Muscle layer of duodenum (tissue), 2 donors: Measurements from ENCODE around the gene RBM43.

Experiments
- H3K27ac ChIP-seq: one replicate; pipeline ENCODE4 v1.7.0; 2013; ENCODE audit warnings: mild to moderate bottlenecking, low read length
- H3K27me3 ChIP-seq: one replicate; pipeline ENCODE4 v1.7.0; 2013; ENCODE audit warnings: low read depth, mild to moderate bottlenecking, control low read depth, low read length
- H3K36me3 ChIP-seq, 2 donors: one replicate each; pipeline ENCODE4 v1.7.0; 2013; ENCODE audit warnings: low read length in 2 of 2, control low read depth in 1 of 2, mild to moderate bottlenecking in 1 of 2; ENCODE audit not compliant: insufficient read depth in 2 of 2, control insufficient read depth in 1 of 2
- H3K4me1 ChIP-seq, 2 donors: one replicate each; pipeline ENCODE4 v1.7.0; 2013; ENCODE audit warnings: low read length in 2 of 2, mild to moderate bottlenecking in 2 of 2, control low read depth in 1 of 2, moderate library complexity in 1 of 2; ENCODE audit not compliant: insufficient read depth in 2 of 2, control insufficient read depth in 1 of 2
- H3K4me3 ChIP-seq, 2 donors: one replicate each; pipeline ENCODE4 v1.7.0; 2013; ENCODE audit warnings: low read length in 2 of 2, low read depth in 1 of 2, mild to moderate bottlenecking in 1 of 2
- H3K9me3 ChIP-seq, 2 donors: one replicate each; pipeline ENCODE4 v1.7.0; 2013; ENCODE audit warnings: low read length in 2 of 2, control low read depth in 1 of 2, mild to moderate bottlenecking in 1 of 2; ENCODE audit not compliant: control insufficient read depth in 1 of 2
- donor health status: healthy.

The RBM43 gene

GRCh38 chr2:151291224-151291623 lies 29.6 kb upstream of the RBM43 start:
- no peaks in the 10 kb centered on the region for H3K27me3 ChIP-seq
- H3K9me3 ChIP-seq = no peaks in the 10 kb centered on the region
- no peak overlapping the region for H3K27ac ChIP-seq
- H3K4me1 ChIP-seq = peaks cover 8 to 20% of the 10 kb centered on the region in 2 donors
- H3K36me3 ChIP-seq = no peaks in the 10 kb centered on the region
- no peak overlapping the region for H3K4me3 ChIP-seq

DNA sequence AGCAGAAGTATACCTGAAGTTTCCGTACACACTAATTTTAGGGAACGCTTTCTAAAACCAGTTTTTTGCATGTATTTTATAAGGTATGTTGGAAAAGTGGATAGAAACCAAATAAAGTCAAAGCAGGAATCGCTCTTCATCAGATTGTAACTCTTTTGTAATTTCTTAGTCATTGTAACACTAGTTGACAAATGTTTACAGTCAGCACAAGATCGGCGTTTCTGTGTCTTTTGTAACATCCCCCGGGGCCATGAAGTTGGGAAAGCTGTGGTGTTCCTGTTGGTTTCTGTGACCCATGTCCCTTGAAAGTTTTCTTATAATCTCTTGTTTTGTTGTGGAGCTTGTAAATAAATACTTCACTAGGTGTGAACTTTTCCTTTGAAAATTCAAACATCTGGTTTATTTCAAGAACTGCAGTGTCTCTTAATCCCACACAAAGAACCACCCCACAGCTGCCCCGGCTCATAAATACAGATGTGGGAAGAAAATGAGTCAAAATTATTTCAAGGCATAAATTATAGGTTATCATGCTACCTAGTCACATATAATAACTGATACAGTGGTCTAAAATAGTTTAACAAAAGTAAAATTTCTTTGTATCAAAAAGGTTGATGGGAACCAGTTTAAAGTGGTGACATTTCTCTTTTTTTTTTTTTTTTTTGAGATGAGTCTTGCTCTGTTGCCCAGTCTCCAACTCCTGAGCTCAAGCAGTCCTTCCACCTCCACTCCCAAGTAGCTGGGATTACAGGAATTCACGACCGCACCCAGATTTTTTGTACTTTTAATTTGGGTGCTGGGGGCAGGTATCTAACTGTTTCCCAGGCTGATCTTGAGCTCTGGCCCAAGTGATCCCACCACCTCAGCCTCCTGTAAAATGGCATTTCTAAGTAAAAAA lies 28.6 kb upstream of the RBM43 start:
- peaks cover 8 to 20% of the 10 kb centered on the region in 2 donors for H3K4me1 ChIP-seq
- no peaks in the 10 kb centered on the region for H3K27me3 ChIP-seq
- peak overlapping the region; percentile 93 for H3K27ac ChIP-seq
- no peaks in the 10 kb centered on the region for H3K9me3 ChIP-seq
- peak overlapping the region; percentile 78 to 89 for H3K4me3 ChIP-seq
- H3K36me3 ChIP-seq = no peaks in the 10 kb centered on the region

- Histone ChIP-seq H3K4me1 (peaks cover 8 to 20% of the 10 kb centered on the region in 2 donors), H3K4me3 (peak overlapping the region; percentile 78 to 89), H3K9me3 (no peaks in the 10 kb centered on the region), H3K36me3 (no peaks in the 10 kb centered on the region), H3K27ac (no peak overlapping the region), H3K27me3 (no peaks in the 10 kb centered on the region)
Measured at GRCh38 chr2:151287513-151288250, 26.0 kb upstream of the RBM43 start.

DNA sequence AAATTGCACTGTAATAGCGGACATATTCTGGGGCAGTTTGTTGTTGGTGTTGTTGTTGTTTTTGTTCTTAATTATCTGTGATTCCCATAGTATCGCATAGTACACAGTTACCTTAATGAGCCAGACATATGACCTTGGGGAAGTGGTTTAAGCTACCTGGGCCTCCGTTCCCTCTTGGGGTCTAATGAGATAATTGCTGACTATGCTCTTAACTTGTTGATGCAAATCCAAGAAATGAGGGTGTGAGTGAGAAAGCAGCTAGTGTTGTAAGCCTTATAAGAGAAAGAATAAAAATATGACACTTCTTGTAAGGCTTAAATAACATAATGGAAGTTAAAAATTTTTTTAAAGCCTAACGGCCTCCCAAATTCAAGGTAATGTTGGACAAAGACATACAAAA lies 20.7 kb upstream of the RBM43 start:
- H3K27ac ChIP-seq = no peak overlapping the region
- no peaks in the 10 kb centered on the region for H3K9me3 ChIP-seq
- no peak overlapping the region for H3K4me3 ChIP-seq
- no peaks in the 10 kb centered on the region for H3K27me3 ChIP-seq
- H3K4me1 ChIP-seq = peaks cover 2 to 7% of the 10 kb centered on the region in 2 donors
- H3K36me3 ChIP-seq = peaks cover 12 to 39% of the 10 kb centered on the region in 2 donors

- H3K36me3 ChIP-seq = peaks cover 16 to 47% of the 10 kb centered on the region in 2 donors
- H3K27ac ChIP-seq = no peak overlapping the region
- H3K9me3 ChIP-seq = no peaks in the 10 kb centered on the region
- H3K4me3 ChIP-seq = no peak overlapping the region
- H3K4me1 ChIP-seq = no peaks in the 10 kb centered on the region
- H3K27me3 ChIP-seq = no peaks in the 10 kb centered on the region
Measured at GRCh38 chr2:151280271-151280670, 18.6 kb upstream of the RBM43 start.

DNA sequence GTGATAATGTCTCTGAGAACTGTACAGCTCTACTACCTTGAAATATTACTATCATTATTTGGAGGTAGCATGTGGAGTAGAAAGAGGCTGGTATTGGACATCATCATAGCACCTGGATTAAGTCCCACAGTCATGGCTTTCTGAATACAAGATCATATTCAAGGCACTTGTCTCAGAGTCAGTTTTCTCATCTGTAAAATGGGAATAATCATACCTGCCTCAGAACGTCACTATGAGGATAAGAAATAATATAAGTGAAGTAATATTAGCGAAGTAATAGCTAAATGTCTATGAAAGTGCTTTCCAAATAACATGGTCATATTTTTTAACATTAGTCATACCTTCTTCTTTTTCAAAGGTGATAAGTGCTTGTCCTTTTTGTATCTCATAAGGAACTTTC lies 16.8 kb upstream of the RBM43 start:
- Histone ChIP-seq H3K36me3 (peaks cover 19 to 51% of the 10 kb centered on the region in 2 donors), H3K27me3 (no peaks in the 10 kb centered on the region), H3K4me1 (no peaks in the 10 kb centered on the region), H3K9me3 (no peaks in the 10 kb centered on the region), H3K27ac (no peak overlapping the region), H3K4me3 (no peak overlapping the region)

GRCh38 chr2:151277067-151277466 lies 15.4 kb upstream of the RBM43 start:
- Histone ChIP-seq H3K4me3 (no peak overlapping the region), H3K9me3 (no peaks in the 10 kb centered on the region), H3K27ac (no peak overlapping the region), H3K36me3 (peaks cover 26 to 54% of the 10 kb centered on the region in 2 donors), H3K4me1 (no peaks in the 10 kb centered on the region), H3K27me3 (no peaks in the 10 kb centered on the region)

- Histone ChIP-seq H3K27me3 (no peaks in the 10 kb centered on the region), H3K9me3 (no peaks in the 10 kb centered on the region), H3K27ac (no peak overlapping the region), H3K4me3 (no peak overlapping the region), H3K36me3 (peaks cover 42 to 47% of the 10 kb centered on the region in 2 donors), H3K4me1 (no peaks in the 10 kb centered on the region)
Measured at GRCh38 chr2:151275291-151275690, 13.6 kb upstream of the RBM43 start.

GRCh38 chr2:151271824-151272223 lies 10.2 kb upstream of the RBM43 start:
- H3K27ac ChIP-seq = no peak overlapping the region
- no peak overlapping the region for H3K4me3 ChIP-seq
- no peaks in the 10 kb centered on the region for H3K9me3 ChIP-seq
- H3K4me1 ChIP-seq = no peaks in the 10 kb centered on the region
- no peaks in the 10 kb centered on the region for H3K27me3 ChIP-seq
- peaks cover 26 to 30% of the 10 kb centered on the region in 2 donors for H3K36me3 ChIP-seq

DNA sequence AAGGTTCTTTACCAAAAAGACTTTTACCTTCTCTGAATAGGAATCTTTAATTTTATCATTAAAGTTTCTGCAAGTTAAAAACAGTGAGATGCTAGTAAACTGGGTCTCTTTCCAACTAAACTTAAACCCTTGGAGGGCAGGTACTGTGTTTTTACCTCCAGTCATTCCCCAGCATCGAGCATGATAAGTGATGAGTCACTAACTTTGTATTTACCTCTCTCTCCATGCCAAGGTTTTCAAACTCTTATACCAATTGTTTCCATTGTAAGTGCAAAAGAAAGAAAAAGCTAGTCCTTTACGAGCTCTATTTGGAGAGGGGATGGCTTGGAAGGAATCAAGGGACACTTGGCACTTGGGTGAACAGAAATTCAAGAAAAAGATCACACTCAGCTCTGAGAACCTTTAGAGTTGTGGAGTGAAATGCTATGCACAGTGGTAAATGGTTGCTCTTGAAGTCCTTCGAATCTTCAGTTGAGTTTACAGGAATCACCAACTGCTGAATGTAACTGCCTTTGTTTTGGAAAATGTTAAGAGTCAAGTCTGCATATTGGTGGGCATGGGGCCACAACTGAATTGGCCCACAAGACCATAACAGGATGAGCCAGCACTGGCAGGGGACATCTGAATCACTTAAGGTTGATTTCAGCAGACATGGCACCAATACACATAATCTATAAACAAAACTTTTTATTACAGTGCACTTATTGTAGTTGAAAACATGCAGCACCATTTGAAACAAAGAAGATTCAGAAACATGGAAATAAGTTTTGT lies 8.3 kb upstream of the RBM43 start:
- Histone ChIP-seq H3K27ac (no peak overlapping the region), H3K27me3 (no peaks in the 10 kb centered on the region), H3K36me3 (peaks cover 25 to 26% of the 10 kb centered on the region in 2 donors), H3K9me3 (no peaks in the 10 kb centered on the region), H3K4me3 (no peak overlapping the region), H3K4me1 (no peaks in the 10 kb centered on the region)

DNA sequence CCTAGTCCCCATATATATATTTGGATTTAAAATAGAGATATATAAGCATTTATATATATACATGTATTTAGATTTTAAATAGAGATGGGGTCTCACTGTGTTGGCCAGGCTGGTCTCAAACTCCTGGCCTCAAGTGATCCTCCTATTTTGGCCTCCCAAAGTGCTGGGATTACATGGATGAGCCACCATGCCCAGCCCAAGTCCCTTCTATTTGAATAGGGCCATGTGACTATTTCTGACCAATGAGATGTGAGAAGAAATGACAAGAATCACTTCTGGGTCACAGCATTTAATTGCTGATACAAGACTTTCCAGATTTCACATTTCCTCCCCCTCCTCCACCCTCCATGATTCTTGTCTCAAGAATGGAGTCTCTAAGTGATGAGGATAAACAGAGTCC lies 6.4 kb upstream of the RBM43 start:
- no peaks in the 10 kb centered on the region for H3K4me1 ChIP-seq
- H3K36me3 ChIP-seq = peaks cover 20 to 23% of the 10 kb centered on the region in 2 donors
- no peak overlapping the region for H3K27ac ChIP-seq
- no peaks in the 10 kb centered on the region for H3K27me3 ChIP-seq
- no peaks in the 10 kb centered on the region for H3K9me3 ChIP-seq
- H3K4me3 ChIP-seq = no peak overlapping the region
